Measurements from ENCODE around the gene NDUFA11. TPM values are rescaled to one million over a fixed set of nuclear protein-coding genes. Genes with fewer than 3 reads are reported as not detected.

Gene NDUFA11
- total RNA-seq, 1 donor from 2014 or later: 211 TPM

DNA sequence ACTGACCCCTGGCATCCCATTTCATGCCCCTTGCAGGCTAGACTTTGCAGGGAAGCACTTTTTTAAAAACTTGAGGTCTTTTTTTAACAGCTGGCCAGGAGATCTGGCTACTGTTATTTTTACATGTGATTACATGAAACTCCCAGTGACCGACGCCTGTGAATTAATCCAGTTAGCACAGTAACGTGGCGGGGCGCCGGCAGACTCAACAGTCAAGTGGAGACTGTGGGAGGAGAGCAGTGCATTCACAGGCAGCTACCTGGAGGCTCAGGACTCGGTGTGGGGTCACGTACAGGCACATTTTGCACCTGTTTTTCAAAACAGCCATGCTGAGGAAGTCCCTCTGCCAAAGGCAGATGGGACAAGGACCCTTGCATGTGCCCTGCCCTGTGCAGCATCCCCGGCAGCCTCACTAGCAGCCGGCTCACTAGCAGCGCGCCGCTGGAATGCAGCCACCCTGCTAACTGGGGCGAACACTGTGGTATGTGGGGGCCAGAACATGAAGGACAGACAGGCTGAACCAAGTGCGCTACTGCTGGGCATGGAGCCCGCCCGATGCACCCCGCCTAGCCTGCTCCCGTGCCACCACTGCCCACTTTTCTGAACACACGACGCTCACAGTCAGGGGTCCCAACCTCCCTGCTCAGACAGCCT, 29.1 kb upstream of the NDUFA11 start:
- H3K27ac Mint-ChIP-seq (ENCODE audit: unreplicated experiment): peak overlapping the region; percentile 61
- H3K4me3 Mint-ChIP-seq (ENCODE audit: unreplicated experiment): no peak overlapping the region
- H3K4me1 Mint-ChIP-seq (ENCODE audit: unreplicated experiment): peaks cover 10% of the 10 kb centered on the region
- no peaks in the 10 kb centered on the region for H3K9me3 Mint-ChIP-seq (ENCODE audit: unreplicated experiment)
- peaks cover 31% of the 10 kb centered on the region for H3K36me3 Mint-ChIP-seq (ENCODE audit: low read depth, unreplicated experiment)
- TF ChIP-seq, protein P1, sequence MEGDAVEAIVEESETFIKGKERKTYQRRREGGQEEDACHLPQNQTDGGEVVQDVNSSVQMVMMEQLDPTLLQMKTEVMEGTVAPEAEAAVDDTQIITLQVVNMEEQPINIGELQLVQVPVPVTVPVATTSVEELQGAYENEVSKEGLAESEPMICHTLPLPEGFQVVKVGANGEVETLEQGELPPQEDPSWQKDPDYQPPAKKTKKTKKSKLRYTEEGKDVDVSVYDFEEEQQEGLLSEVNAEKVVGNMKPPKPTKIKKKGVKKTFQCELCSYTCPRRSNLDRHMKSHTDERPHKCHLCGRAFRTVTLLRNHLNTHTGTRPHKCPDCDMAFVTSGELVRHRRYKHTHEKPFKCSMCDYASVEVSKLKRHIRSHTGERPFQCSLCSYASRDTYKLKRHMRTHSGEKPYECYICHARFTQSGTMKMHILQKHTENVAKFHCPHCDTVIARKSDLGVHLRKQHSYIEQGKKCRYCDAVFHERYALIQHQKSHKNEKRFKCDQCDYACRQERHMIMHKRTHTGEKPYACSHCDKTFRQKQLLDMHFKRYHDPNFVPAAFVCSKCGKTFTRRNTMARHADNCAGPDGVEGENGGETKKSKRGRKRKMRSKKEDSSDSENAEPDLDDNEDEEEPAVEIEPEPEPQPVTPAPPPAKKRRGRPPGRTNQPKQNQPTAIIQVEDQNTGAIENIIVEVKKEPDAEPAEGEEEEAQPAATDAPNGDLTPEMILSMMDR (IDR thresholded peaks at IDR 0.05; ENCODE audit: unreplicated experiment): no peak
- no peak for DNase-seq (ENCODE audit: low spot score)
- H3K27me3 Mint-ChIP-seq (ENCODE audit: unreplicated experiment): no peaks in the 10 kb centered on the region

GRCh38 chr19:5932146-5932545, 28.6 kb upstream of the NDUFA11 start:
- H3K36me3 Mint-ChIP-seq (ENCODE audit: low read depth, unreplicated experiment): peaks cover 29% of the 10 kb centered on the region
- DNase-seq (ENCODE audit: low spot score): no peak
- peaks cover 10% of the 10 kb centered on the region for H3K4me1 Mint-ChIP-seq (ENCODE audit: unreplicated experiment)
- no peaks in the 10 kb centered on the region for H3K9me3 Mint-ChIP-seq (ENCODE audit: unreplicated experiment)
- H3K27me3 Mint-ChIP-seq (ENCODE audit: unreplicated experiment): no peaks in the 10 kb centered on the region
- H3K4me3 Mint-ChIP-seq (ENCODE audit: unreplicated experiment): no peak overlapping the region
- TF ChIP-seq, protein P1 (IDR thresholded peaks at IDR 0.05; ENCODE audit: unreplicated experiment): no peak
- H3K27ac Mint-ChIP-seq (ENCODE audit: unreplicated experiment): no peak overlapping the region

DNA sequence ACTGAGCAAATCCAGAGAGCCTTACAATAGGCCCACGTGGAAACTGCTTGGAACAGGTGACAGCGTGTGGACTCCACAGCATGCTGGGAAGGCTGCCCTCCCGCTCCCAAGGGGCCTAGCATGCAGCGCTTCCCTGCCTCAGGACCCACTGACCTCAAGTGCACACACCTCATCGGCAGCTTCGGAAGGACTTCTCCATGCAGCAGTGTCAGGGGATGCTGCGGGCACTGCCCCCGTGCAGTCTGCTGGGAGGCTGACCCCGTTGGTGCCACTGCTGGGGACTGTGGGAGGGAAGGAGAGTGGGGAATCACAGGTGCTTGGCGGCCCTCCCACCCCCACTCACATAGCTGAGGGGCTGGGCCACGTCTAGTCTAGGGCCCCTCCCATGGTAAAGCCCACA, 27.7 kb upstream of the NDUFA11 start:
- TF ChIP-seq, protein P1 (IDR thresholded peaks at IDR 0.05; ENCODE audit: unreplicated experiment): no peak
- H3K4me3 Mint-ChIP-seq (ENCODE audit: unreplicated experiment): no peak overlapping the region
- H3K9me3 Mint-ChIP-seq (ENCODE audit: unreplicated experiment): no peaks in the 10 kb centered on the region
- H3K4me1 Mint-ChIP-seq (ENCODE audit: unreplicated experiment): peaks cover 10% of the 10 kb centered on the region
- H3K27ac Mint-ChIP-seq (ENCODE audit: unreplicated experiment): no peak overlapping the region
- DNase-seq (ENCODE audit: low spot score): no peak
- H3K27me3 Mint-ChIP-seq (ENCODE audit: unreplicated experiment): no peaks in the 10 kb centered on the region
- H3K36me3 Mint-ChIP-seq (ENCODE audit: low read depth, unreplicated experiment): peaks cover 27% of the 10 kb centered on the region

- H3K4me1 Mint-ChIP-seq (ENCODE audit: unreplicated experiment): peaks cover 5% of the 10 kb centered on the region
- DNase-seq (ENCODE audit: low spot score): no peak
- no peaks in the 10 kb centered on the region for H3K9me3 Mint-ChIP-seq (ENCODE audit: unreplicated experiment)
- H3K4me3 Mint-ChIP-seq (ENCODE audit: unreplicated experiment): no peak overlapping the region
- TF ChIP-seq, protein P1 (IDR thresholded peaks at IDR 0.05; ENCODE audit: unreplicated experiment): no peak
- no peak overlapping the region for H3K27ac Mint-ChIP-seq (ENCODE audit: unreplicated experiment)
- H3K36me3 Mint-ChIP-seq (ENCODE audit: low read depth, unreplicated experiment): peaks cover 31% of the 10 kb centered on the region
- no peaks in the 10 kb centered on the region for H3K27me3 Mint-ChIP-seq (ENCODE audit: unreplicated experiment)
Observed at GRCh38 chr19:5929625-5930024, 26.0 kb upstream of the NDUFA11 start.

DNA sequence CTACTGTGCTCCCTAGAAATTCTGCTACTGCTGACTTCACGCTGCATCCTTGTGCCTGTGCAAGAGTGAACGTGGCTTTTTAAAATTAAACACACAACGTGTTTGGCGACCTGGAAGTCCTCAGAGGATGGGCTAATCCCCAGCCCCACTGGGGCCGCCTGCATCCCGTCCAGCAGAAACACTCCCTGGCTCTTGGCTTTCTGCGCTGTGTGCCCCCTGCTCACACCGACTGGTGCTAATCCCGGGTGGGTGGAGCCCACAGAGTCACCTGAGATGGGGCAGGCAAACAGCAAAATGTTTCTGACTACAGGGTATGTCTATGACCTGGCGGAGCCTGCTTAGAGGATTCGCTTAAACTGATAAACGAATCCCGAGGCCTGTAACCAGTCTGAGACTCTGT, 25.6 kb upstream of the NDUFA11 start:
- Mint-ChIP-seq H3K9me3 (ENCODE audit: unreplicated experiment) (no peaks in the 10 kb centered on the region), H3K4me3 (ENCODE audit: unreplicated experiment) (peak overlapping the region; percentile 74), H3K27me3 (ENCODE audit: unreplicated experiment) (no peaks in the 10 kb centered on the region), H3K4me1 (ENCODE audit: unreplicated experiment) (peaks cover 5% of the 10 kb centered on the region), H3K36me3 (ENCODE audit: low read depth, unreplicated experiment) (peaks cover 33% of the 10 kb centered on the region), H3K27ac (ENCODE audit: unreplicated experiment) (no peak overlapping the region)
- TF ChIP-seq, protein P1 (IDR thresholded peaks at IDR 0.05; ENCODE audit: unreplicated experiment): no peak
- DNase-seq (ENCODE audit: low spot score): no peak

Measured in endothelial cell (in vitro differentiated cells).